Measurements from ENCODE around the gene SPN.

- TF ChIP-seq EZH2 (IDR thresholded peaks at IDR 0.05; ENCODE audit: low read length, unreplicated experiment) (no peak), CTCF (conservative IDR thresholded peaks at IDR 0.05; ENCODE audit: low read depth, low read length) (no peak), EZH2phosphoT487 (IDR thresholded peaks at IDR 0.05; ENCODE audit: borderline replicate concordance, low read length) (no peak)
These were observed 35.7 kb downstream of the SPN start for GRCh38 chr16:29698484-29699323.
